Stimulated activated effector memory CD8-positive, alpha-beta T cell treated with anti-CD3 and anti-CD28 coated beads, Interleukin-12 subunit alpha, Interleukin-12 subunit beta, amount 100 ng/mL, for 72 hours (primary cell): Measurements from ENCODE around the gene MAP6.

Experiments used
- ATAC-seq: fragments of 150-1000 bp; cut with Tn5 transposase; 2 replicates; pipeline ENCODE4 v1.10.0; 2021
- DNase-seq, 2 donors: peaks; one replicate each; pipeline ENCODE4 v3.0.0; 2021 to 2022; ENCODE audit warnings: low spot score in 2 of 2
- H3K27ac Mint-ChIP-seq: one replicate; pipeline ENCODE4 v1.8.0; 2022; ENCODE audit warnings: mild to moderate bottlenecking, mixed read lengths
- H3K36me3 Mint-ChIP-seq: one replicate; pipeline ENCODE4 v1.8.0; 2022; ENCODE audit warnings: mild to moderate bottlenecking, mixed read lengths
- H3K4me1 Mint-ChIP-seq: one replicate; pipeline ENCODE4 v1.8.0; 2022; ENCODE audit warnings: mixed read lengths
- H3K4me3 Mint-ChIP-seq: one replicate; pipeline ENCODE4 v1.8.0; 2022; ENCODE audit warnings: mild to moderate bottlenecking, mixed read lengths
- H3K9me3 Mint-ChIP-seq: one replicate; pipeline ENCODE4 v1.8.0; 2022; ENCODE audit warnings: mixed read lengths

The MAP6 gene

DNA sequence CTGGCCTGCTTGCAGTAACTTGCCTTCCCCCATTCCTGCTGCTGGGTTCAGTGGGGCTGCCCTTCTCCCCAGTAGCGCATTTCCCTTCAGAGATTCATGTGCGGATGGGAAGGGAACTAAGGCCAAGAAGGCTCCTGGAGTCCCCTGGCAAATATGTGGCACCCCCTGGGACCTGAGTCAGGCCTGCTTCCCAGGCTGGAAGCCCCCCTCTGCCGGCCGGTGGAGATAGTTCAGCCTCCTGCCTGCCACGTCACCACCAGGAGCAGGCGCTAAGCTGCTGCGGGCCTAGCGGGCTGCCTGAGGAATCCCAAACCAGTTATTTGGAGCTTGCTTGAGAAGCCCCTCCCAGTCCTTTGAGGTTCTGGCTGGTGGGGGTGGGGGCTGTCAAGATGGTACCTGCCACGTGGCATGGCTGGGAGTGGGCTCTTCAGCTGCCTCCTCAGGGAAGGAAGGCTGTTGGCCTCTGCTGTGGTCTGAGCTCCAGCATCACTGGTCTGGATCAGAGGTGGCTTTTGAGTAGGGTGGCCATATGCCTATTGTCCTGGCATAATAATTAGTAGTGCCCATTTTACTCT is 104.8 kb downstream of the MAP6 start:
- no peak for DNase-seq
- H3K9me3 Mint-ChIP-seq: no peaks in the 10 kb centered on the region
- peak overlapping the region; percentile 99 for H3K4me3 Mint-ChIP-seq
- H3K4me1 Mint-ChIP-seq: peaks cover 46% of the 10 kb centered on the region
- no peak for ATAC-seq
- H3K27ac Mint-ChIP-seq: peak overlapping the region; percentile 98
- H3K36me3 Mint-ChIP-seq: peaks cover 20% of the 10 kb centered on the region

DNA sequence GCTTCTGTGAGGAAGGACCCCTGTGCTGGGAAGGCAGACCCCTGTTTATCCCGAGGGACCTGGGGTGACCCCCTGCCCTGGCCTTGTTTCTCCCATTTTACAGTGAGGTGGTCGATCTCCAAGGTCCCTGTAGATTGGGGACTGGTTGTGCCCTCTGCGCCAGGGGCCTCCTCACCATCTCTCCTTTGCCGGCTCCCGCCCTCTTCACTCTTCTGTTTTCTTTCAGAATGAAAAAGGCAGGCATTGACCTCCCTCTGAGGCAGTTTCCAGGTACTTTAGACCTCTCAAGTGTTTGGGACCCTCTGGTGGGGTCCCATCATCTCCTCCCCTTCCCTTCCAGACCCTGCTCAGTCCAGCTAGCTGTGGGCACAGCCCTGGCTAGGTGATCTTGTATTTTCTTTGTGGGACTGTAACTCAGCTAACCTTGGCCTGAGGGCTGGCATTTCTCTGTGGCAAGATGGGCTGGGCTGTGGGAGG is 105.3 kb downstream of the MAP6 start:
- Mint-ChIP-seq H3K4me1 (peaks cover 46% of the 10 kb centered on the region), H3K27ac (peak overlapping the region; percentile 98), H3K4me3 (peak overlapping the region; percentile 99), H3K9me3 (no peaks in the 10 kb centered on the region), H3K36me3 (peaks cover 15% of the 10 kb centered on the region)
- no peak for ATAC-seq
- no peak for DNase-seq

DNA sequence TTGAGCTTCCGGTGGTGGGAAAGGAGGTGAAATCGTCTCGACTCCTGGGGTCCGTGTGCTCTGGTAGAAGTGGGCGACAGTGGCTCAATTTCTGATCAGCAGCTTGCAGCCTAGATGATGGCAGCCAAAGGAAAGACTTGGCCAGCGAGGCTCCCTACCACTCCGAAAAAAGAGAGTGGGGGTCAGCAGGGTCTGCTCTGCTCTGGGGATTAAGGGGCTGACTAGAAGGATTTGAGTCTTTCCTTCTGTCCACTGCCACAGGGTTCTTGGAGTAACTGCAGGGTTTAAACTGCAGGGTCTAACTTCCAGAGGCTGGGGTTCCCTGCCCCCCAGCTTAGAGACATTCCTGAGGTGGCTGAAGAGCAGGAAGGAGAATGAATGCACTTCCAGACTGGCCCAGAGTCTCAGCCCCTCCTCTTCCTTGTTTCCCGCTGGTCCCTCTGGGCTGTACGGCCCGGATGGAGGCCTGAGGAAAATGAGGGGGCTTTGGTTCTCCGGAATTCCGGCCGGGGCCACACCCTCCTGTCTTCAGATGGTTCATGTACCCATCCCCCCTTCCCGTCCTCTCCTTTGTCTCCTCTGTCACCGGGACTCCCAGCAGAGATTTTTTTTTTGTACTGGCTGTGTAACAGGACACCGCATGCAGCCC is 105.9 kb downstream of the MAP6 start:
- H3K36me3 Mint-ChIP-seq: peaks cover 14% of the 10 kb centered on the region
- peak overlapping the region; percentile 99 for H3K4me3 Mint-ChIP-seq
- DNase-seq (no peak), ATAC-seq (no peak)
- H3K4me1 Mint-ChIP-seq: peaks cover 46% of the 10 kb centered on the region
- H3K27ac Mint-ChIP-seq: peak overlapping the region; percentile 98
- no peaks in the 10 kb centered on the region for H3K9me3 Mint-ChIP-seq

DNA sequence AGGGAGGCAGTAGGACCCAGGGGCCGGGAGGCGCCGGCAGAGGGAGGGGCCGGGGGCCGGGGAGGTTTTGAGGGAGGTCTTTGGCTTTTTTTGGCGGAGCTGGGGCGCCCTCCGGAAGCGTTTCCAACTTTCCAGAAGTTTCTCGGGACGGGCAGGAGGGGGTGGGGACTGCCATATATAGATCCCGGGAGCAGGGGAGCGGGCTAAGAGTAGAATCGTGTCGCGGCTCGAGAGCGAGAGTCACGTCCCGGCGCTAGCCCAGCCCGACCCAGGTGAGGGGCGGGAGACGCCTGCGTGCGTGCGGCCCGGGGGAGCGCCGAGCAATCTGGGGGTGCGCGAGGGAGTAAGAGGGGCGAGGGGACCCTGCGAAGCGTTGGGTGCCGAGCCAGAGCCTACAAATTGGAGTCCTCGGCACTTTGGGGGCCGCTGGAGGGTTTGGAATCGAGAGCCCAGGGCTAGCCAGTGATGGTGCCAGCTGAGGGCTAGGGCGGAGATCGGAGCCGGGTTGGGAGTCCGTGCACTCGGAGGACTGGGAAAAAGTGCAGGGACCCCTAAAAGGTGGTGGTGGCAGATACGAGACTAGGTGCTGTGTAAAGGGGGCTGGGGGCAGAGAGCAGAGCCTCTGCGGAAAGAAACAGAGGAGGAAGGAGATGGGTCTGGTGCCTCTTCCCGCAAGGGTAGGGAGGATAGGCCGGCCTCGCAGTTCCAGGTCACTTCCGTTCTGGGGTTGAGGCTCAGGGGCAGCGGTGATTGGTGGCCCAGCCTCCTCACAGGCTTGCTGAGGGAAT is 106.6 kb downstream of the MAP6 start, which contains the start of gene SERPINH1:
TSS of gene SERPINH1 (plus strand) at position 206 of the 788 bp plus-strand sequence. CDS start 4,097 bp downstream, outside the sequence.
- Mint-ChIP-seq H3K4me3 (peak within 1 kb of the TSS; percentile 99), H3K36me3 (peaks cover 14% of the 10 kb centered on the region), H3K9me3 (no peaks in the 10 kb centered on the region), H3K27ac (peak within 1 kb of the TSS; percentile 98), H3K4me1 (peaks cover 46% of the 10 kb centered on the region)
- ATAC-seq (peak; percentile 89), DNase-seq (peak; percentile 39 to 84)

DNA sequence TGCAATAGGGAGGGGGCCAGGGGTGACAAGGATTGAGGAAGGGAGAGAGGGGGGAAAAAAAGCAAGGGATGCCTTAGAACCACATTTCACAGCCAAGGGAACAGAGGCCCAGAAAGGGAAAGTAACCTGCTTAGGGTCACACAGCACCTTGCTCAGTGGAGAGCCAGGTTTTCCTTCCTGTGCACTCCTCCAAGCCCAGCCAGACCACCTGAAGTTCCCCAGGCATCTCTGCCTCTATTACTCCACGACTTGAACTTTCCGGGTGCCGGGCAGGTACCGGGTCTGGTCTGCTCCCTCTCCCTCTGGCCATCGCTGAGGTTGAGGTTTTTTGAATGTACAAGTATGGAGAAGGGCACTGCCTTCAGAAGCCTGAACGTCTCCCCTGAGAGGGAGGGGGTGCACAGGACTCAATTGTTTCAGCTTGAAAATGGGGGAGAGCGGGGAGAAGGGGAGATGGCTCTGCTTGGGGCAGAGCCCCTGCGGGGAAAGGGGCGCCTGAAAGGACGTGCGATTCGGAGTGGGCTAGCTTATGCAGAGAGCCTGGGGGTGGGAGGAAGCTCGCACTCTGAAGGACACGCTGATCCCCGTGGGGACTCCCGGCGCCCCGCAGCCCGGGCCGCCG is 107.3 kb downstream of the MAP6 start:
- peaks cover 46% of the 10 kb centered on the region for H3K4me1 Mint-ChIP-seq
- peaks cover 14% of the 10 kb centered on the region for H3K36me3 Mint-ChIP-seq
- H3K4me3 Mint-ChIP-seq: peak overlapping the region; percentile 99

DNA sequence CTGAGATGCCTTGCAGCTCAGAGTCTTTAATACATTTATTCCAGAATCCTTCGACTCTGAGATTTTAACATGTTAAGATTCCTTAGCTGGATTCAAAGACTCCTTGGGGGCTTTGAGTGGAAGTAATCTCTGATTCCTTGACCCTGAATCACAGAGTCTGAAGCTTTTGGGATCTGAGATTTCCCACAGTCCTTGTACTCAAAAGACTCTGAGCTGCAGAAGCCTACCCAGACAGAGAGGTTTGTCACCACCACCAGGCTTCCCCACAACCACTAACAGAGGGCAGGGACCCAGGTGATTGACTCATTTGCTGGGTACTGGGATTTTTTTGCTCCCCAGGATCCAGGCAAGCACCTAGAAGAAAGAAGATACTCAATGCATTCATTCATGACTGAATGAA is 108.2 kb downstream of the MAP6 start:
- Mint-ChIP-seq H3K4me3 (peak overlapping the region; percentile 99), H3K9me3 (no peaks in the 10 kb centered on the region), H3K36me3 (peaks cover 8% of the 10 kb centered on the region), H3K4me1 (peaks cover 40% of the 10 kb centered on the region), H3K27ac (peak overlapping the region; percentile 98)
- DNase-seq (no peak), ATAC-seq (no peak)

More for the DNA sequence above, 107.3 kb downstream of the MAP6 start:
- DNase-seq (peak in 1 of 2 donors; percentile 19), ATAC-seq (peak; percentile 67)
- H3K27ac Mint-ChIP-seq: peak overlapping the region; percentile 98
- no peaks in the 10 kb centered on the region for H3K9me3 Mint-ChIP-seq

DNA sequence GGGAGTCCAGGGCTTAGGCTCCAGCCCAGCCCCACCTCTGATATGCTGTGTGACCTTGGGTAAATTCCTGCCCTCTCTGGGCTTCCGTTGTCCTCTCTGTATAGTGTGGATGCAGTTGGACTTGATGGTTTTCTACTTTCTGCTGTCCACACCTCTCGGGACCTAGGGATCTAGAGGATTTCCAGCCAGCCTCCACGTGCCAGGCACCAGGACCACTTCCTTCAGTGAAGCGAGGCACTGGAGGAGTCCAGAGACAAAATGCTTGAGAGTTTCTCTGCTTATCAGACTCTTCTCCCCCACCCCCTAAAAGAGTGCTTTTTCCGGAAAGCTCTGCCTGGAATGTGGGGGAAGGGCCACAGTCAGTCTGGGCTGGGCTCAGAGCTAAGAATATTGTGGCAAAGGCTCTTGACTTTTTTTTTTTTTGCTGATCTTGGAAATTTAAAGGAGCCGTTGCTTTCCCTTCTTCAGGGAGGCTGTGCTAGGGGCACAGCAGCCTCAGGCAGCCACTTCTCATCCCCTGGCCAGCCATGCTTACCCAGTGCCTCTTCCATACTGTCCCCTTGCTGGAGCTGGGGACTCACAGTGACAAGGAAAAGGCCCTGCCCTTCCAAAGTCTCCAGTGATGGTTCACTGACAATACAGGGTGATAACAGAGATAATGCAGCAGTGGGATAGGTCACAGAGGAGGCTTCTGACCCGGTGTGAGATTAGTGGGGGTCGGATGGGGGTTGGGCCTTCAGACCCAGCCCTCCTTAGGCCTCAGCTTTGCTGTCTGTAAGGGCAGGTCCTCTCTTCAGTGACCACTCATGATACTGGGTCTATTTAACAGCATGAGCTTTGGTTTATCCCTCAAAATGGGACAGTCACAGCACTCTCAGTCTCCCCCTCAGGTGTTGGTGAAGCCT is 109.6 kb downstream of the MAP6 start:
- H3K4me1 Mint-ChIP-seq: peaks cover 27% of the 10 kb centered on the region
- H3K4me3 Mint-ChIP-seq: no peak overlapping the region
- H3K36me3 Mint-ChIP-seq: peaks cover 6% of the 10 kb centered on the region
- peak overlapping the region; percentile 53 for H3K27ac Mint-ChIP-seq
- no peaks in the 10 kb centered on the region for H3K9me3 Mint-ChIP-seq
- DNase-seq (no peak), ATAC-seq (no peak)

DNA sequence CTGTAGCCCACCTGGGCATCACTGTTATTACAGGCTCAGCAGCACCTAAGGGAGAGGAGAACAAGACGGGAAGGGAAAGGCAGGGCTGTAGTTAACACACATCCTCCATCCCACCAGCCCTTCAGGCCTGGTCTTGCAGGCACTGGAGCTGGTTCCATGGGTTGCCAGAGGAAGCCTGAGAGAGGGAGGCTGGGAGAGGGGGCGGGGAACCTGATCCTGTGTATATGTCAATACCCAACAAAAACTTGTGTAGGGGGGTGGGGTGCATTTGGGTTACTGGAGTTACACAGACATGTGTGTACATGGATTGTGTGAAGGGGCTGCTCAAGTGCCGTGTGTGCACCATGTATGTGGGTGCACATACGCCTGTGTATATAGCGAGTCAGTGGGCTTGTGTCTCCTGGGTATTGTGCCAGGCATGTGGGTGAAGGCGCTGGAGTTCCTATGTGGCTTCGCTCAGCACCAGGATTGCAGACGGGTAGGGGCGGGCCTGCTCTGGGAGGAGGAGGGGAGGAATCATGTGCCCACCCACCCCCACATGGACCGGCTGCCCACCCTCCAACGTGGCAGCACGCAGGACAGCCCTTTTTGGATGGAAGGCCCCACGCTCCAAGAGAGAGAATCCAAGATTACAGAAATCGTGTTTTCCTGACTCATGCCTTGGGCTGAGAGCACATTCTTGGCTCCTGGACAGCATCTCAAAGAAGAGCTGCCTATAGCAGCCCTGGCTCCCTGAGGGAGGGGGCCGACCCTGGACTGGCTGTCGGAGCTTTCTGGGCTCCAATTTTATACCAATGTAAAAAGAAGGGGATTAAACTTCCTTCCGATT is 111.0 kb downstream of the MAP6 start:
- no peak for ATAC-seq
- Mint-ChIP-seq H3K36me3 (peaks cover 6% of the 10 kb centered on the region), H3K4me3 (no peak overlapping the region), H3K9me3 (no peaks in the 10 kb centered on the region), H3K27ac (no peak overlapping the region), H3K4me1 (peaks cover 15% of the 10 kb centered on the region)
- no peak for DNase-seq

DNA sequence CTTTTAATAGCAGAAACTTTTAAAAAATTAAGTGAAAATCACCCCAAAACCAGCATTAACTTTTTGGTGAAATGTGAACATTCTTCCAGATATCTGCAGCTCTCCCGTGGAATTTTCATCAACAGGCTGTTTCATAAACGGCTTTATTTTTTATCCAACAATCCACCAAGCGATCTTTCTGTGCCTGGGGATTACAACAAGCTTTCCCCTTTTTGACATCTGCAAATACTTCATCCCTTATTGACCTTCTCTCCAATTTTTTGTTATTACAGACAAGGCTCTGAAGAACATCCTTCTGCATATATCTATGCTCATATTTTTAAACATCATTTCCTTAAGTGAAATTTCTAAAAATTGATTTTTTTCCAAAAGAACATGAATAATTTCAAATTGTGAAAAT is 112.6 kb downstream of the MAP6 start:
- Mint-ChIP-seq H3K4me3 (no peak overlapping the region), H3K27ac (no peak overlapping the region), H3K4me1 (peaks cover under 1% of the 10 kb centered on the region), H3K9me3 (no peaks in the 10 kb centered on the region), H3K36me3 (no peaks in the 10 kb centered on the region)
- DNase-seq (no peak), ATAC-seq (no peak)

DNA sequence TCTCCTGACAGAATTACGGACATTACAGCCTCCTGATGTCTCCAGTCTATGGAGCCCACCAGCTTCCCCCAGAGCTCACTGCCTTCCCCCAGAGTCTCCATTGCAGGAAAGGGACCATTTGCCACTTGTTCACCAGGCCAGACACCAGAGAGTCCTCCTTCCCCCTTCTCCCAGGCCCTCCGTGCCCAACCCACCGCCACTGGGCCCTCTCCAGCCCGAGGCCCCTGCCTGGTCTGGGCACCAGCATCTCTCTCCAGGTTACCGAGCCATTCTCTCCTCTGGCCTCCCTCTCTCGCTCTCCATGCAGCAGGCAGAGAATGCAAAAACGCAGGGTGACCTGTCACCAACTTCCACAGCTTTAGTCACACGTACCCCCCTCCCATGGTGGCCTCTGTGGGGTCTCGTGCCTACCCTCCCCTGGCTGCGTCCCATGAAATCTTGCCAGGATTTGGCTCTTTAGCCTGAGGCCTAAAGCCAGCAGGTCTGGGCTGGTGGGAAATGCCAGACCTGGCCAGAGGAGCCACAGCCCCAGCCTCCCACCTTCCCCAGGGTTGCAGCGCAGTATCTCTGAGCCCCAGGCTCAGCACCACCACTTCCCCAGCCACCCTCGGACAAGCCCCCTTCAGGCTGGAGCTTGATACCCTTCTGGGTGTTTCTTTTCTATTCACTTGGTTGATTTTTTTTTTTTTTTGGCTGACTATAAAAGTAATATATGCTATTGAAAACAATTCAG is 113.6 kb downstream of the MAP6 start:
- H3K36me3 Mint-ChIP-seq: no peaks in the 10 kb centered on the region
- H3K4me1 Mint-ChIP-seq: no peaks in the 10 kb centered on the region
- DNase-seq: no peak
- H3K27ac Mint-ChIP-seq: no peak overlapping the region
- no peaks in the 10 kb centered on the region for H3K9me3 Mint-ChIP-seq
- no peak overlapping the region for H3K4me3 Mint-ChIP-seq
- no peak for ATAC-seq

DNA sequence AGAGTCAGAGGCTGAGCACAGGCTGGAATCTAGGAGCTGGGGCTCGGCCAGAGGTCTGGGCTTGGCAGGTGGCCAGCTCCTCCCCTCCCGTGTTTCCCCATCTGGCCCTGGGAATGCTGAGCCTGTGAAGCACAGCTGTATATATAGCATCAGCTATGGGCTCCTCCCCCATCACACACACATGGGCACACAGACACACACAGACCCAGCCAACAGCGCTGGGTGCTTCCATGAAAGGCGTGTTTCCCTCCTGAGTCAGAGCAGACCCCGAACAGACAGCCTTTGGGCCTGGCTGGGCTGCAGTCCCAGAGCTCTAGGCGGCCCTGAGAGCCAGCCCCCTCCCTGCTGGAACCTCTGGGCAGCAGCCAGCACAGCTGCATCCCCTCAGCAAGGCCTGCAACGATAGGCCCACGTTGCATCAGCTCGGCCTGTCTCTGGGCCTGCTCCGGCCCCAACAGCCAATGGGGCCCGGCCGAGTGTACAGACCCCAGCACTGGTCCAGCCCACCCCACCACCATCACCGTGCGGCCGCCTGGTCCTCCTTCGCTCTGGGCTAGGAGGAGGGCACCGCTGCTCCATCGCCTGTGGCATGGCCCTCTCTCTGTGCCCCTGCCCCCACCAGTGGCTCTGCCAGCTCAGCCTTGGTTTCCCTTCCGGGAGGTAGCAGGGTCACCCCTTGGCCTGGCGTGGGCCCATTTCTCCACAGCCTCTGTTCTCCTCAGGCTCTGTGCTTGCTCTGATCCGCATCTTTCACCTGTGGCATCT is 114.4 kb downstream of the MAP6 start:
- no peaks in the 10 kb centered on the region for H3K9me3 Mint-ChIP-seq
- no peak overlapping the region for H3K27ac Mint-ChIP-seq
- H3K4me3 Mint-ChIP-seq: no peak overlapping the region
- H3K4me1 Mint-ChIP-seq: no peaks in the 10 kb centered on the region
- peak; percentile 31 for ATAC-seq
- no peaks in the 10 kb centered on the region for H3K36me3 Mint-ChIP-seq
- DNase-seq: no peak

DNA sequence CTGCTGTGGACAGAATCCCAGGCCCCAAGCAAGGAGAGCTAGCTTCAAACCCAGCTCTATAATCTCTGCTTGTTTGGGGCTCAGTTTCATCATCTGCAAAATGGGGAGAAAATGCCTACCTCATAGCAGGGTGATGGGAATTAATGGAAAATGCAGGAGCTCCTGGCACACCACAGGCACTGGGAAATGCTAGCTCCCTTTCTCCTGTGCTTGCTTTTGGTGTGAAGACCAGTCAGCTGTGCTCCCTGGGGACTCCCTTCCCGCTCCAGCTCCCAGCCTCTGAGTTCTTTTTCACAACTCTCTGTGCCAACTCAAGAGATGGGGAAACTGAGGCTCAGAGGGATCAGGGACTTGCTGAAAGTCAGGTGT is 115.0 kb downstream of the MAP6 start:
- no peak overlapping the region for H3K27ac Mint-ChIP-seq
- DNase-seq: no peak
- ATAC-seq: no peak
- H3K36me3 Mint-ChIP-seq: no peaks in the 10 kb centered on the region
- no peaks in the 10 kb centered on the region for H3K9me3 Mint-ChIP-seq
- H3K4me1 Mint-ChIP-seq: no peaks in the 10 kb centered on the region
- no peak overlapping the region for H3K4me3 Mint-ChIP-seq

DNA sequence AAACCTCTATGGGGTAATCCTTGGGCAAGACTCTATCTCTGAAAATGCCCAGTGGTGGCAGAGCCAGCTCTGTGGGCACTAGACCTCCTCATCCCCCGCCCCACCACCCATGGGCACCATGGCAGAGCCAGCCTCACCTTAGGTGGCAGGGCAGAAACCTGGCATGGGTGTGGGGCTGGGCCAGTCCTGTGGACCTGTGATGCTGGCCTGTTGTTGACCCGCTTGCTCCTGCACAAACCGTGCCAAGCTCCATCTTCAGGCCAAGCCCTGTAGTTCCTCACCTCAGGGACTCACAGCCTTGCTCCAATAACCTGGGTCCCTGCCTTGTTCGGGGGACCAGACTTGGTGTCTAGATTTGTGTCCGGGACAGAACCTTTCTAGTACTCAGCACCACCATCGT is 115.7 kb downstream of the MAP6 start:
- H3K27ac Mint-ChIP-seq: no peak overlapping the region
- no peaks in the 10 kb centered on the region for H3K36me3 Mint-ChIP-seq
- no peak overlapping the region for H3K4me3 Mint-ChIP-seq
- DNase-seq (no peak), ATAC-seq (no peak)
- no peaks in the 10 kb centered on the region for H3K9me3 Mint-ChIP-seq
- no peaks in the 10 kb centered on the region for H3K4me1 Mint-ChIP-seq
